HepG2 (cell line): ENCODE measurements around the gene CHN1. TPM values are rescaled to one million over a fixed set of nuclear protein-coding genes. Genes with fewer than 3 reads are reported as not detected.

Source experiments
- ATF2 ChIP-seq: sonication (generic); formaldehyde crosslinking; IDR thresholded peaks from 2 replicates; pipeline ENCODE4 v1.4.0; 2020; ENCODE audit warnings: missing genetic modification reagents
- ATF7 ChIP-seq, 2 experiments: fragments of 450-650 bp in 1 of 2; sonication (generic) in 1 of 2; formaldehyde crosslinking in 1 of 2; IDR thresholded peaks; 2 replicates each; pipeline versions ENCODE4 v1.4.0 to v1.6.1; 2016 to 2020; ENCODE audit warnings: antibody characterized with exemption in 1 of 2, mild to moderate bottlenecking in 1 of 2, missing genetic modification reagents in 1 of 2
- GPN1 ChIP-seq: sonication (generic); formaldehyde crosslinking; IDR thresholded peaks from 2 replicates; pipeline ENCODE4 v1.5.1; 2020; ENCODE audit warnings: missing genetic modification reagents, borderline replicate concordance
- MBNL3 ChIP-seq: fragments of 250-450 bp; sonication (Bioruptor Pico); conservative IDR thresholded peaks from 2 replicates; pipeline ENCODE4 v1.8.0; 2022; ENCODE audit warnings: mild to moderate bottlenecking, inconsistent platforms
- NFYB ChIP-seq: sonication (generic); formaldehyde crosslinking; IDR thresholded peaks from 2 replicates; pipeline ENCODE4 v1.4.0; 2020; ENCODE audit warnings: missing genetic modification reagents
- SOX6 ChIP-seq, 2 experiments: fragments of 450-650 bp in 1 of 2; sonication (generic) in 1 of 2; formaldehyde crosslinking in 1 of 2; IDR thresholded peaks; 2 replicates each; pipeline versions ENCODE4 v1.4.0 to v1.6.1; 2017 to 2020; ENCODE audit warnings: antibody characterized with exemption in 1 of 2, mild to moderate bottlenecking in 1 of 2, missing genetic modification reagents in 1 of 2
- TCF7L2 ChIP-seq: IDR thresholded peaks from 2 replicates; pipeline ENCODE4 v1.6.1; 2011; ENCODE audit warnings: mild to moderate bottlenecking, low read depth, low read length, moderate library complexity
- ZBTB46 ChIP-seq: sonication (generic); formaldehyde crosslinking; IDR thresholded peaks from 2 replicates; pipeline ENCODE4 v1.4.0; 2020; ENCODE audit warnings: mild to moderate bottlenecking, missing genetic modification reagents, borderline replicate concordance
- ZNF124 ChIP-seq: sonication (generic); formaldehyde crosslinking; IDR thresholded peaks from 2 replicates; pipeline ENCODE4 v1.4.0; 2020; ENCODE audit warnings: missing genetic modification reagents
- ZNF496 ChIP-seq: sonication (generic); formaldehyde crosslinking; IDR thresholded peaks from 2 replicates; pipeline ENCODE4 v1.8.1; 2023; ENCODE audit warnings: mild to moderate bottlenecking, moderate library complexity, missing genetic modification reagents; ENCODE audit not compliant: insufficient replicate concordance
- ZNF614 ChIP-seq: IDR thresholded peaks from 2 replicates; pipeline ENCODE4 v1.6.1; 2018; ENCODE audit warnings: missing biosample characterization, missing genetic modification reagents, inconsistent platforms, borderline replicate concordance
- ZNF788 ChIP-seq: sonication (generic); formaldehyde crosslinking; IDR thresholded peaks from 2 replicates; pipeline ENCODE4 v1.5.0; 2020; ENCODE audit warnings: mild to moderate bottlenecking, missing genetic modification reagents, borderline replicate concordance
- polyA plus RNA-seq, 8 experiments: library from polyadenylated mRNA; depleted of rRNA in 3 of 8; stranded (reverse) in 7 of 8; unstranded in 1 of 8; fragments of >200 nt; fragmentation: Illumina TruSeq in 4 of 8; extraction: Trizol in 4 of 8; gene quantifications; 2 replicates each; pipeline versions ENCODE4 v1.2.1 to v1.2.3, GENCODE V29; 2011 to 2016; ENCODE audit warnings: low read depth in 4 of 8, missing spikeins in 1 of 8, mixed read lengths in 1 of 8; ENCODE audit not compliant: insufficient read depth in 1 of 8
- total RNA-seq, 5 experiments: library from RNA; depleted of rRNA; stranded (reverse); fragments of >200 nt; fragmentation: Illumina TruSeq; extraction: Trizol; gene quantifications; 2 replicates each; pipeline ENCODE4 v1.2.3, GENCODE V29; 2016; ENCODE audit warnings: low read depth in 1 of 5
- TF ChIP-seq, protein P1 (sequence below), 2 experiments: sonication (generic) in 1 of 2; formaldehyde crosslinking in 1 of 2; IDR thresholded peaks; 2 replicates each; pipeline versions ENCODE4 v1.4.0 to v1.6.1; 2016 to 2020; ENCODE audit warnings: borderline replicate concordance in 1 of 2, low read depth in 1 of 2, mild to moderate bottlenecking in 1 of 2, missing genetic modification reagents in 1 of 2
- TF ChIP-seq, protein P2 (sequence below): sonication (generic); formaldehyde crosslinking; IDR thresholded peaks from 2 replicates; pipeline ENCODE4 v1.4.0; 2020; ENCODE audit warnings: missing genetic modification reagents
- TF ChIP-seq, protein P3 (sequence below): IDR thresholded peaks from 2 replicates; pipeline ENCODE4 v1.4.0; 2020; ENCODE audit warnings: mild to moderate bottlenecking, missing genetic modification reagents

Gene CHN1
- total and polyA plus RNA-seq, 2 of the 13 experiments (the other 11 are each of a cell fraction or from before 2014, with no cell fraction given): 2.8 to 3.5 TPM

- no peak for TF ChIP-seq ZBTB46 (CRISPR knock-in tag)
- TF ChIP-seq ZNF788: no peak
- no peak for TF ChIP-seq ATF7 (IDR thresholded peaks at IDR 0.05)
- no peak for TF ChIP-seq ATF7 (CRISPR knock-in tag; IDR thresholded peaks at IDR 0.05)
- TF ChIP-seq TCF7L2: no peak
- TF ChIP-seq SOX6 (IDR thresholded peaks at IDR 0.05): no peak
- peak; percentile 28; the same call in 1 of the 2 replicates for TF ChIP-seq SOX6 (CRISPR knock-in tag; IDR thresholded peaks at IDR 0.05)
- TF ChIP-seq GPN1 (CRISPR knock-in tag): no peak
- TF ChIP-seq, protein P1, sequence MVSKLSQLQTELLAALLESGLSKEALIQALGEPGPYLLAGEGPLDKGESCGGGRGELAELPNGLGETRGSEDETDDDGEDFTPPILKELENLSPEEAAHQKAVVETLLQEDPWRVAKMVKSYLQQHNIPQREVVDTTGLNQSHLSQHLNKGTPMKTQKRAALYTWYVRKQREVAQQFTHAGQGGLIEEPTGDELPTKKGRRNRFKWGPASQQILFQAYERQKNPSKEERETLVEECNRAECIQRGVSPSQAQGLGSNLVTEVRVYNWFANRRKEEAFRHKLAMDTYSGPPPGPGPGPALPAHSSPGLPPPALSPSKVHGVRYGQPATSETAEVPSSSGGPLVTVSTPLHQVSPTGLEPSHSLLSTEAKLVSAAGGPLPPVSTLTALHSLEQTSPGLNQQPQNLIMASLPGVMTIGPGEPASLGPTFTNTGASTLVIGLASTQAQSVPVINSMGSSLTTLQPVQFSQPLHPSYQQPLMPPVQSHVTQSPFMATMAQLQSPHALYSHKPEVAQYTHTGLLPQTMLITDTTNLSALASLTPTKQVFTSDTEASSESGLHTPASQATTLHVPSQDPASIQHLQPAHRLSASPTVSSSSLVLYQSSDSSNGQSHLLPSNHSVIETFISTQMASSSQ (IDR thresholded peaks at IDR 0.05; ENCODE audit: low read depth): no peak
- TF ChIP-seq, protein P1 (CRISPR knock-in tag; IDR thresholded peaks at IDR 0.05; ENCODE audit: borderline replicate concordance): 0 out of 2 replicates have a peak, but pooled peaks have one; percentile 18
- TF ChIP-seq, protein P2, sequence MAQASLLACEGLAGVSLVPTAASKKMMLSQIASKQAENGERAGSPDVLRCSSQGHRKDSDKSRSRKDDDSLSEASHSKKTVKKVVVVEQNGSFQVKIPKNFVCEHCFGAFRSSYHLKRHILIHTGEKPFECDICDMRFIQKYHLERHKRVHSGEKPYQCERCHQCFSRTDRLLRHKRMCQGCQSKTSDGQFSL (CRISPR knock-in tag): no peak
- TF ChIP-seq ZNF496 (CRISPR knock-in tag): no peak
- TF ChIP-seq ZNF124 (CRISPR knock-in tag): peak; percentile 56; the same call in 1 of the 2 replicates
- TF ChIP-seq ATF2: no peak
- TF ChIP-seq, protein P3, sequence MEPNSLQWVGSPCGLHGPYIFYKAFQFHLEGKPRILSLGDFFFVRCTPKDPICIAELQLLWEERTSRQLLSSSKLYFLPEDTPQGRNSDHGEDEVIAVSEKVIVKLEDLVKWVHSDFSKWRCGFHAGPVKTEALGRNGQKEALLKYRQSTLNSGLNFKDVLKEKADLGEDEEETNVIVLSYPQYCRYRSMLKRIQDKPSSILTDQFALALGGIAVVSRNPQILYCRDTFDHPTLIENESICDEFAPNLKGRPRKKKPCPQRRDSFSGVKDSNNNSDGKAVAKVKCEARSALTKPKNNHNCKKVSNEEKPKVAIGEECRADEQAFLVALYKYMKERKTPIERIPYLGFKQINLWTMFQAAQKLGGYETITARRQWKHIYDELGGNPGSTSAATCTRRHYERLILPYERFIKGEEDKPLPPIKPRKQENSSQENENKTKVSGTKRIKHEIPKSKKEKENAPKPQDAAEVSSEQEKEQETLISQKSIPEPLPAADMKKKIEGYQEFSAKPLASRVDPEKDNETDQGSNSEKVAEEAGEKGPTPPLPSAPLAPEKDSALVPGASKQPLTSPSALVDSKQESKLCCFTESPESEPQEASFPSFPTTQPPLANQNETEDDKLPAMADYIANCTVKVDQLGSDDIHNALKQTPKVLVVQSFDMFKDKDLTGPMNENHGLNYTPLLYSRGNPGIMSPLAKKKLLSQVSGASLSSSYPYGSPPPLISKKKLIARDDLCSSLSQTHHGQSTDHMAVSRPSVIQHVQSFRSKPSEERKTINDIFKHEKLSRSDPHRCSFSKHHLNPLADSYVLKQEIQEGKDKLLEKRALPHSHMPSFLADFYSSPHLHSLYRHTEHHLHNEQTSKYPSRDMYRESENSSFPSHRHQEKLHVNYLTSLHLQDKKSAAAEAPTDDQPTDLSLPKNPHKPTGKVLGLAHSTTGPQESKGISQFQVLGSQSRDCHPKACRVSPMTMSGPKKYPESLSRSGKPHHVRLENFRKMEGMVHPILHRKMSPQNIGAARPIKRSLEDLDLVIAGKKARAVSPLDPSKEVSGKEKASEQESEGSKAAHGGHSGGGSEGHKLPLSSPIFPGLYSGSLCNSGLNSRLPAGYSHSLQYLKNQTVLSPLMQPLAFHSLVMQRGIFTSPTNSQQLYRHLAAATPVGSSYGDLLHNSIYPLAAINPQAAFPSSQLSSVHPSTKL: peak; percentile 65; the same call in 1 of the 2 replicates
- peak; percentile 74; the same call in 1 of the 2 replicates for TF ChIP-seq ZNF614 (CRISPR knock-in tag)
- no peak for TF ChIP-seq NFYB (CRISPR knock-in tag)
- TF ChIP-seq MBNL3 (CRISPR knock-in tag): no peak
These were observed 31.4 kb upstream of the CHN1 start (continued) for GRCh38 chr2:175036582-175037018.
